Measurements from ENCODE around the gene UFC1. TPM values are rescaled to one million over a fixed set of nuclear protein-coding genes. Genes with fewer than 3 reads are reported as not detected.
A peak's percentile ranks its signal among the peaks of the same experiment; 100 is the strongest.

UFC1 gene
- total RNA-seq, 1 donor from 2014 or later, result 84.4 TPM

DNA sequence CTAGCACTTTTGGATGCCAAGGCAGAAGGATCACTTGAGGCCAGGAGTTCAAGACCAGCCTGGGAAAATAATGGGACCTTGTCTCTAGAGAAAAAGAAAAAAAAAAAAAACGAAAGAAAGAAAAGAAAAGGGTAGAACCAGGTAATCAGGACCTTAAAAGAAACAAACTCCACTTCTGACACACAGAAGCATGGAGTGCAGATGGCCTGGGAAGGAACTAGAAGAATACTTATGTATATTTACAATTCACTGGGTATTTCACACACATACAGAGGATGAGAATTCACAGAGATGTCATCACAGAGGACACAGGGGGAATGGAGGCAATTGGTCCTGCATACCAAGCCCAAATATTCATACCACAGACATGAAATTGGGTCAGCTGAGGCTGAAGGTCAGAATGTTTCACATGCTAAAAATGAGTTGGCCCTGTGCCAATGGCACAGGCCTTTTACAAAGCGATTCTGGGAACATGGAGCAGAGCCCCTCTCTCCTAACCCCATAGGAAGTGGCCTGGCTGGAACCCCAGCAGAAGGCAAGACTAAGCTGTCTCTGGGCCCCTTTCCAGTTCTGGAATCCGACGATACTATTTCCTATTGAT is 19.1 kb downstream of the UFC1 start:
- DNase-seq, result no peak
- intact Hi-C loops (cut with DNase I), result no loop called here
- no peaks in the 10 kb centered on the region for H3K9me3 ChIP-seq
- H3K4me3 ChIP-seq, result no peak overlapping the region
- H3K4me1 ChIP-seq, result peaks cover 21% of the 10 kb centered on the region
- TF ChIP-seq, protein P1, sequence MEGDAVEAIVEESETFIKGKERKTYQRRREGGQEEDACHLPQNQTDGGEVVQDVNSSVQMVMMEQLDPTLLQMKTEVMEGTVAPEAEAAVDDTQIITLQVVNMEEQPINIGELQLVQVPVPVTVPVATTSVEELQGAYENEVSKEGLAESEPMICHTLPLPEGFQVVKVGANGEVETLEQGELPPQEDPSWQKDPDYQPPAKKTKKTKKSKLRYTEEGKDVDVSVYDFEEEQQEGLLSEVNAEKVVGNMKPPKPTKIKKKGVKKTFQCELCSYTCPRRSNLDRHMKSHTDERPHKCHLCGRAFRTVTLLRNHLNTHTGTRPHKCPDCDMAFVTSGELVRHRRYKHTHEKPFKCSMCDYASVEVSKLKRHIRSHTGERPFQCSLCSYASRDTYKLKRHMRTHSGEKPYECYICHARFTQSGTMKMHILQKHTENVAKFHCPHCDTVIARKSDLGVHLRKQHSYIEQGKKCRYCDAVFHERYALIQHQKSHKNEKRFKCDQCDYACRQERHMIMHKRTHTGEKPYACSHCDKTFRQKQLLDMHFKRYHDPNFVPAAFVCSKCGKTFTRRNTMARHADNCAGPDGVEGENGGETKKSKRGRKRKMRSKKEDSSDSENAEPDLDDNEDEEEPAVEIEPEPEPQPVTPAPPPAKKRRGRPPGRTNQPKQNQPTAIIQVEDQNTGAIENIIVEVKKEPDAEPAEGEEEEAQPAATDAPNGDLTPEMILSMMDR (IDR thresholded peaks at IDR 0.05), result no peak
- H3K27me3 ChIP-seq, result no peaks in the 10 kb centered on the region
- no peak overlapping the region for H3K27ac ChIP-seq
- ATAC-seq, result no peak
- H3K36me3 ChIP-seq, result peaks cover 70% of the 10 kb centered on the region

DNA sequence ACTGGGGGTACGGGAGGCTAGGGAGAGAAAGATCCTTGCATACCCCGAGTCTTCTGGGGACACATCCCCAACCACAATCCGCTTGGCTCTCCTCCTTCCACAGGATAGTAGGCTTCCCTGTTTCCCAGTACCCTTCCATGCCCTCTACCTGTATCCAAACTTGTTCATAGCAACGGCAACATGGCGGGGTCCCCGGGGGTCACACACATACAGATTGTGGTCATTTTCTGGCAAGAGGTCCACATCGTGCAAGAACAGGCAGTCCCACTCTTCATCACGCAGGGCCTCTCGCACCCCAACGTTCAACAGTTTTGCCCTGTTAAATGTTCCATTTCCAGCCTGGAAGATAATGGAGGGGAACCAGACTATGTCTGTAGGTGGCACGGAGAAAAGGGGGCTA is 19.9 kb downstream of the UFC1 start:
- intact Hi-C loops (cut with DNase I), result no loop called here
- TF ChIP-seq, protein P1 (IDR thresholded peaks at IDR 0.05), result no peak
- DNase-seq, result no peak
- no peak overlapping the region for H3K4me3 ChIP-seq
- H3K36me3 ChIP-seq, result peaks cover 70% of the 10 kb centered on the region
- peaks cover 23% of the 10 kb centered on the region for H3K4me1 ChIP-seq
- H3K27ac ChIP-seq, result no peak overlapping the region
- no peak for ATAC-seq
- no peaks in the 10 kb centered on the region for H3K9me3 ChIP-seq
- H3K27me3 ChIP-seq, result no peaks in the 10 kb centered on the region

DNA sequence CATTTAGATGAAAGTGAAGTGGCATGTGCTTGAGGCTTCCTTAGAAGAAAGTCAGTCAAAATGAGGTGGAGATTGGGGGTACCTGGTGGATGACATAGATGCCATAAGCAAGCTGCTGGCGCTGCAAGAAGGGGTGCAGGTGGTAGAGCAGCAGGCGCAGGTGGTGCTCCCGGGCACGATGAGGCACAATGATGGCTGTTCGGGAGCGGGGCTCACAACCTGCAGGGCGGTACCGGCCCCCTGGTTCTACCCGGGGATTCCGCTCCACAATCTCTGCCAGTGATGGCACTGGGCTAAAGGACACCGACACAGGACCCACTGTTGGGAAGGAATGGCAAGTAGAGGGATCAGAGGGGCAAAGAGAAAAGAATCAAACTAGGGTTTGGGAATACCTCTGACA is 21.1 kb downstream of the UFC1 start:
- Histone ChIP-seq H3K27me3 (no peaks in the 10 kb centered on the region), H3K4me1 (peaks cover 23% of the 10 kb centered on the region), H3K27ac (no peak overlapping the region), H3K4me3 (no peak overlapping the region), H3K36me3 (peaks cover 60% of the 10 kb centered on the region), H3K9me3 (no peaks in the 10 kb centered on the region)
- intact Hi-C loops (cut with DNase I), result no loop called here
- ATAC-seq (no peak), DNase-seq (no peak)
- TF ChIP-seq, protein P1 (IDR thresholded peaks at IDR 0.05), result no peak

DNA sequence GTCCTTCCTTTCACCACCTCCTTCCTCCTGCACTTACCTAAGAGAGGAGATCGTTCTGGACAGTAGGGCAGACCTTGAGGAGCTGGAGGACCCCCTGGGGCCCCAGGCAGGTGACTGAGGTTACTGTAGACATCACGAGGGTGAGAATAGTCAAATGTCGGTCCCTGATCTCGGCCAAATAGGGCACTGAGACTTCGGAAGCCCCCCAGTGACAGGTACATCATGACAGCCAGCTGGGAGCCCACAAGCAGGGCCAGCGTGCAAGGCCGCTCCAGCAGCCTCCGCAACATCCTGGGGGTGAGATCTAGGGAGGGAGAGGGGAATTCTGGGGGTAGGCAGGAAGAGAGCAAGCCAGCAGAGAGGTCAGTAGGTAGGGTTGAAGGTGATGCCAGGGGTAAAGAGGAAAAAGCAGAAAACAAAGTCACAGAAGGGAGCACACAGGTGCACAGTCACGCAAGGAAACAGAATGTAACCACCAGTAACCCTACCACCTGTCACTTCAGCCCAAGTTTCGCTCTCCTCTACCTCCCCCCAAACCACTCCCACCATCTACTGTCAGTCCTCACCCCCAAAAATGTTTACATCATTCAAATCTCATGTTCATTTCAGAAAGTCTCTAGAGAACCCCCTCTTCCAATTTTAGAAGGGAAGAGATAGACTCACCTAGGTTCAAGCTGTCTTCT is 22.1 kb downstream of the UFC1 start:
- Histone ChIP-seq H3K27ac (peak overlapping the region; percentile 90), H3K4me1 (peaks cover 23% of the 10 kb centered on the region), H3K4me3 (peak overlapping the region; percentile 88), H3K36me3 (peaks cover 50% of the 10 kb centered on the region), H3K27me3 (no peaks in the 10 kb centered on the region), H3K9me3 (no peaks in the 10 kb centered on the region)
- intact Hi-C loops (cut with DNase I), result no loop called here
- TF ChIP-seq, protein P1 (IDR thresholded peaks at IDR 0.05), result no peak
- DNase-seq (no peak), ATAC-seq (no peak)

DNA sequence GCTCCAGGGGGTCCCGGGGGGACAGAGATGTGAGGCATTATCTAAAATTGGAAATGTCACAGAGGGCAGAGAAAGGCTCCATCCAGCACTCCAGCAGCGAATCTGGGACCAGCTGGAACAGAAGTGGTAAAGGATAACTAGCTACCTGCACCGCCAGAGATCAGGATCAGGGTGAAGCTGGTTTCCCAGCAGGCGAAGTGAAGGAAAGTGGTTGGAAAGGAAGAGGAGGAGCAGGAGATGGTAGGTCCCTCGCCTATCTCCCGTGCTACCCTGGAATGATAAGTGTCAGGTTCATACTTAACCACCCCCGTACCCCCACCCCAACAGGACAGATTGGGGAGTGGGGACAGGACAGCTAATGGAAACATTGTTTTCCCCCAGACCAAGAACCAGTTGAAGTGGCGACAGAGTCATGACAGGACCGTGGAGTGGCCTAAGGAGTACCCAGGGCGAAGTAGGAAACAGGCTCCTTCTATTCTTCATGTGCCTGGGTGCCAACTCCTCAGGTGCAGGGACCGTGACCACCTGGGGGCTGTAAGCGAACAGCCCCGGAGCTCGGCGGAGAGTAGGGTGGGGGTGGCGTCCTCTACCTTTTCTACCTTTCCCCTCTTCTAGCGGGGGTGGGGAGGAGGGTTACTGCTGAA is 22.8 kb downstream of the UFC1 start:
- TF ChIP-seq, protein P1 (IDR thresholded peaks at IDR 0.05), result no peak
- peak overlapping the region; percentile 90 for H3K27ac ChIP-seq
- H3K4me1 ChIP-seq, result peaks cover 23% of the 10 kb centered on the region
- intact Hi-C loops (cut with DNase I), result no loop called here
- no peaks in the 10 kb centered on the region for H3K9me3 ChIP-seq
- DNase-seq (no peak), ATAC-seq (peak; percentile 19)
- H3K27me3 ChIP-seq, result no peaks in the 10 kb centered on the region
- H3K4me3 ChIP-seq, result peak overlapping the region; percentile 88
- H3K36me3 ChIP-seq, result peaks cover 43% of the 10 kb centered on the region

Data from upper lobe of right lung (tissue), 1 donor.